Measurements from ENCODE around the gene TMEM237.

The TMEM237 gene

DNA sequence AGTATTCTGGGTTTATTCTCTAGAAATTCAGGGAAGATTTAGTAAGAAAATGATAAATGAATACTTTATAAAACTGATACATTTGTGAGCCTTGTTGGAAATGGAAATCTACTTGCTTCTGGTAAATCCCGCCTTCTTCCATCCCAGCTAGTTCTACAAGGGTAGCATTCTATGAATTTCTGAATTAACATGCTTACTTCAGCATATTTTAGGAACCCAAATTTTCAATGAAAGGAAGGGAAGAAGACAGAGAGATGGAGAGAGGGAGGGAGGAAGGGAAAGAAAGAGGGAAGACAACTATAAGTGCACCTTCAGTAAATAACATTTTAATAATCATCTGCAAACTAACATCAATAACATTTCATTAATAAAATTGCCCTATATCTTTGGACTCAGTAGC, 26.6 kb upstream of the TMEM237 start (continued):
- TF ChIP-seq, protein P1, sequence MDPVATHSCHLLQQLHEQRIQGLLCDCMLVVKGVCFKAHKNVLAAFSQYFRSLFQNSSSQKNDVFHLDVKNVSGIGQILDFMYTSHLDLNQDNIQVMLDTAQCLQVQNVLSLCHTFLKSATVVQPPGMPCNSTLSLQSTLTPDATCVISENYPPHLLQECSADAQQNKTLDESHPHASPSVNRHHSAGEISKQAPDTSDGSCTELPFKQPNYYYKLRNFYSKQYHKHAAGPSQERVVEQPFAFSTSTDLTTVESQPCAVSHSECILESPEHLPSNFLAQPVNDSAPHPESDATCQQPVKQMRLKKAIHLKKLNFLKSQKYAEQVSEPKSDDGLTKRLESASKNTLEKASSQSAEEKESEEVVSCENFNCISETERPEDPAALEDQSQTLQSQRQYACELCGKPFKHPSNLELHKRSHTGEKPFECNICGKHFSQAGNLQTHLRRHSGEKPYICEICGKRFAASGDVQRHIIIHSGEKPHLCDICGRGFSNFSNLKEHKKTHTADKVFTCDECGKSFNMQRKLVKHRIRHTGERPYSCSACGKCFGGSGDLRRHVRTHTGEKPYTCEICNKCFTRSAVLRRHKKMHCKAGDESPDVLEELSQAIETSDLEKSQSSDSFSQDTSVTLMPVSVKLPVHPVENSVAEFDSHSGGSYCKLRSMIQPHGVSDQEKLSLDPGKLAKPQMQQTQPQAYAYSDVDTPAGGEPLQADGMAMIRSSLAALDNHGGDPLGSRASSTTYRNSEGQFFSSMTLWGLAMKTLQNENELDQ (tag by site-specific recombination; IDR thresholded peaks at IDR 0.05; ENCODE audit: low read depth) = no peak
- TF ChIP-seq OVOL3 (tag by site-specific recombination; IDR thresholded peaks at IDR 0.05) (no peak), MZF1 (tag by site-specific recombination; IDR thresholded peaks at IDR 0.05; ENCODE audit: borderline replicate concordance) (no peak), TCF7L2 (IDR thresholded peaks at IDR 0.05; ENCODE audit: borderline replicate concordance, low read depth, low read length) (no peak), ZNF629 (tag by site-specific recombination; IDR thresholded peaks at IDR 0.05) (no peak)
- TF ChIP-seq, protein P2, sequence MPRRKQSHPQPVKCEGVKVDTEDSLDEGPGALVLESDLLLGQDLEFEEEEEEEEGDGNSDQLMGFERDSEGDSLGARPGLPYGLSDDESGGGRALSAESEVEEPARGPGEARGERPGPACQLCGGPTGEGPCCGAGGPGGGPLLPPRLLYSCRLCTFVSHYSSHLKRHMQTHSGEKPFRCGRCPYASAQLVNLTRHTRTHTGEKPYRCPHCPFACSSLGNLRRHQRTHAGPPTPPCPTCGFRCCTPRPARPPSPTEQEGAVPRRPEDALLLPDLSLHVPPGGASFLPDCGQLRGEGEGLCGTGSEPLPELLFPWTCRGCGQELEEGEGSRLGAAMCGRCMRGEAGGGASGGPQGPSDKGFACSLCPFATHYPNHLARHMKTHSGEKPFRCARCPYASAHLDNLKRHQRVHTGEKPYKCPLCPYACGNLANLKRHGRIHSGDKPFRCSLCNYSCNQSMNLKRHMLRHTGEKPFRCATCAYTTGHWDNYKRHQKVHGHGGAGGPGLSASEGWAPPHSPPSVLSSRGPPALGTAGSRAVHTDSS (tag by site-specific recombination; IDR thresholded peaks at IDR 0.05) = no peak

GRCh38 chr2:201668402-201668910, 25.2 kb upstream of the TMEM237 start:
- POLR2A ChIA-PET = no interaction called here
- Histone ChIP-seq H3K4me1 (ENCODE audit: control insufficient read depth, insufficient read depth, low read length) (no peaks in the 10 kb centered on the region), H3K36me3 (ENCODE audit: control insufficient read depth in 2 of 2, insufficient read depth in 1 of 2, low read length in 2 of 2) (no peaks in the 10 kb centered on the region), H3K9me3 (ENCODE audit: control insufficient read depth, insufficient read depth, low read depth, low read length) (no peaks in the 10 kb centered on the region), H3K4me3 (ENCODE audit: low read depth, low read length) (no peak overlapping the region), H3K27ac (ENCODE audit: extremely low read depth, low read depth, low read length) (no peak overlapping the region)
- CTCF ChIA-PET = interaction anchor here (0.8 kb wide), 1 partner anchor 510 kb away, joined by 3 read pairs; no protein-coding TSS in a partner anchor
- TF ChIP-seq ZNF548 (tag by site-specific recombination; IDR thresholded peaks at IDR 0.05) (peak; percentile 90), ZNF174 (tag by site-specific recombination; IDR thresholded peaks at IDR 0.05) (no peak), ZBTB1 (tag by site-specific recombination; IDR thresholded peaks at IDR 0.05) (no peak)

DNA sequence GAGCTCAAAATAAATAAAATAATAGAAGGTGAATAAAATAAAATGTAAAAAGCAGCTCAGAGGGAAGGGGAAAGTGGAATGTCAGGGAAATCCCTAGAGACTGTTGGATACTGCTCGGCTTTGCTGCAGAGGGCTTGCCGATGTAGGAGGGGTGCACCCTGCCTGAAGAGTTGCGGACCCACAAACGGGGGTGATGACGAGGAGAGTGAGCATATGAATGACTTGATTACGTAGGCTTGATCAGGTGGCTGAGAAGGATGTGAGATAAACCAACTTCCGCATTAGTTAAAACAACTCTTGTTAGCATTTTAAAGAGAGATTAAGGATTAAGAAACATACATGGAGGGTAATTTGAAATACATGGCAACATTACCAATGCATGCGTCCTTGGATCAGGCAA, 21.0 kb upstream of the TMEM237 start:
- H3K4me3 ChIP-seq (ENCODE audit: low read depth, low read length) = no peak overlapping the region
- no peaks in the 10 kb centered on the region for H3K9me3 ChIP-seq (ENCODE audit: control insufficient read depth, insufficient read depth, low read depth, low read length)
- H3K4me1 ChIP-seq (ENCODE audit: control insufficient read depth, insufficient read depth, low read length) = no peaks in the 10 kb centered on the region
- H3K36me3 ChIP-seq (ENCODE audit: control insufficient read depth in 2 of 2, insufficient read depth in 1 of 2, low read length in 2 of 2) = no peaks in the 10 kb centered on the region
- TF ChIP-seq ZNF132 (tag by site-specific recombination; IDR thresholded peaks at IDR 0.05; ENCODE audit: borderline replicate concordance) = no peak
- H3K27ac ChIP-seq (ENCODE audit: extremely low read depth, low read depth, low read length) = no peak overlapping the region
- POLR2A ChIA-PET = no interaction called here
- CTCF ChIA-PET = interaction anchor here (0.6 kb wide), 1 partner anchor 16 kb away, joined by 3 read pairs; no protein-coding TSS in a partner anchor

GRCh38 chr2:201661366-201661765, 18.1 kb upstream of the TMEM237 start:
- CTCF ChIA-PET = no interaction called here

More at GRCh38 chr2:201661366-201661765, 18.1 kb upstream of the TMEM237 start:
- no peak overlapping the region for H3K4me3 ChIP-seq (ENCODE audit: low read depth, low read length)
- POLR2A ChIA-PET = no interaction called here
- no peaks in the 10 kb centered on the region for H3K4me1 ChIP-seq (ENCODE audit: control insufficient read depth, insufficient read depth, low read length)
- H3K9me3 ChIP-seq (ENCODE audit: control insufficient read depth, insufficient read depth, low read depth, low read length) = no peaks in the 10 kb centered on the region
- TF ChIP-seq ZNF548 (tag by site-specific recombination; IDR thresholded peaks at IDR 0.05) (no peak), ZNF623 (tag by site-specific recombination; IDR thresholded peaks at IDR 0.05) (no peak), ZBTB17 (tag by site-specific recombination; IDR thresholded peaks at IDR 0.05) (no peak), YY2 (tag by site-specific recombination; IDR thresholded peaks at IDR 0.05) (no peak), ZNF148 (tag by site-specific recombination; IDR thresholded peaks at IDR 0.05; ENCODE audit: borderline replicate concordance) (no peak)
- H3K27ac ChIP-seq (ENCODE audit: extremely low read depth, low read depth, low read length) = no peak overlapping the region
- no peaks in the 10 kb centered on the region for H3K36me3 ChIP-seq (ENCODE audit: control insufficient read depth in 2 of 2, insufficient read depth in 1 of 2, low read length in 2 of 2)

Data from HEK293 (cell line).